Measurements from ENCODE around the gene CRIM1.
A peak's percentile ranks its signal among the peaks of the same experiment; 100 is the strongest.

CRIM1 gene

GRCh38 chr2:36459725-36460137, 104.2 kb downstream of the CRIM1 start:
- peak; percentile 59 for ATAC-seq
- no peak for TF ChIP-seq ZFP30 (CRISPR knock-in tag; IDR thresholded peaks at IDR 0.05)
- peak; percentile 33; the same call in 1 of the 2 replicates for TF ChIP-seq CSDC2 (CRISPR knock-in tag; IDR thresholded peaks at IDR 0.05)

- TF ChIP-seq GLIS3 (CRISPR knock-in tag; IDR thresholded peaks at IDR 0.05) (0 out of 2 replicates have a peak, but pooled peaks have one; percentile 45), CSDC2 (CRISPR knock-in tag; IDR thresholded peaks at IDR 0.05) (peak; percentile 64; the same call in 1 of the 2 replicates), SNAI2 (CRISPR knock-in tag; IDR thresholded peaks at IDR 0.05) (no peak), ESRRG (CRISPR knock-in tag; IDR thresholded peaks at IDR 0.05) (0 out of 2 replicates have a peak, but pooled peaks have one; percentile 48), ARNTL (CRISPR knock-in tag; IDR thresholded peaks at IDR 0.05; ENCODE audit: borderline replicate concordance, low read depth) (no peak), RARB (CRISPR knock-in tag; IDR thresholded peaks at IDR 0.05) (no peak), ISL1 (CRISPR knock-in tag; IDR thresholded peaks at IDR 0.05) (peak; percentile 41), OSR1 (CRISPR knock-in tag; IDR thresholded peaks at IDR 0.05) (no peak), TCF4 (CRISPR knock-in tag; IDR thresholded peaks at IDR 0.05; ENCODE audit: borderline replicate concordance) (no peak)
- peak; percentile 74 for ATAC-seq
Measured at GRCh38 chr2:36461039-36461681, 105.6 kb downstream of the CRIM1 start.

DNA sequence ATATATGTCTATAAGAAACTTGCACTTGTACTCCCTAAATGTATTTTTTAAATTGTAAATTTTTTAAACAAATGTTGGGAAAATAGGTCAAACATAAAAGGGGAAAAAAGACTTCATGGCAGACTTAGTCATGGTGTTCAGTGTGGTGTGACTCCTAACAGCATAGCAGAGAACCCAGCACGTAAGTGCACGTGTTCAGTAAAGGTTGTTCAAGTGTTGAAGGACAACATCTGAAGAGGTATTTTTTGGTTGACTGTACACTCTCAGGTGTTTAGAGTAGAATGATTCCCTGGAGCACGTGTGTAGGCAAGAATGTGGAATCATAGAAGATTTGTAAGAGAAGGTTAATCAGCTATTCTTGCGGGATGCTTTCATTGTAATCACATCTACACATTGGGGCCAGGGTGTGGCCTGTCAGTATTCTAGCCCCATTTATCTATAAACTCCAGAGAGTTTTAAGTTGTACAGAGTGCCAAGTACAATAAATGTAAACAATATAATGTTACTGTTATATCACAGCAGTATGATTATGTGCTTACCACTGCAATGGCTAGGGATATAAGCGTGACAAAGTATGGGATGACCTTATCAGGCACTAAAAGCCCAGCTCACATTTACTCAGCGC, 106.8 kb downstream of the CRIM1 start:
- no peak for ATAC-seq
- TF ChIP-seq BACH2 (CRISPR knock-in tag; IDR thresholded peaks at IDR 0.05; ENCODE audit: borderline replicate concordance) (no peak), ARNTL (CRISPR knock-in tag; IDR thresholded peaks at IDR 0.05; ENCODE audit: borderline replicate concordance, low read depth) (no peak), OSR1 (CRISPR knock-in tag; IDR thresholded peaks at IDR 0.05) (no peak), ZC3H10 (CRISPR knock-in tag; IDR thresholded peaks at IDR 0.05) (no peak), ZNF565 (CRISPR knock-in tag; conservative IDR thresholded peaks at IDR 0.05; ENCODE audit: low read depth) (no peak), CSRNP3 (CRISPR knock-in tag; IDR thresholded peaks at IDR 0.05) (no peak), PPARA (CRISPR knock-in tag; IDR thresholded peaks at IDR 0.05; ENCODE audit: borderline replicate concordance) (no peak), ISL1 (CRISPR knock-in tag; IDR thresholded peaks at IDR 0.05) (no peak), TCF4 (CRISPR knock-in tag; IDR thresholded peaks at IDR 0.05; ENCODE audit: borderline replicate concordance) (no peak)

DNA sequence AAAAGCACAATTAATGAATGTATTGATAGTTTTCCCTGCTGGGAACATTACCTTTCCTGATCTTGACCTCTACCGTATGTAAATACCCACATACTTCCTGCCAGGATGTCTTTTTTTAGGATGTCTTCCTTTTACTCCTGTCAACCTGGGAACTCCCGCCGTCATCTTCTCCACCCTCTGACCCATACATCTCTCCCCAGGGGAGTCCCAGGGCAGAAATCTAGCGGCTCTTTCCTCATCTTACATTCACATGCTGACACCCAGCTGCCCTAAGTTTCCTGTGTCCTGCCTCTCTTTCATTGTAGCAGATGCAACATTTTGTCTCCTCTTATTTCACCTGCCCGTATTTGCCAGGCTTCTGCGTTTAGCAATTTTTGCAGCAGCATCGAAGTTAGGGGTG, 107.8 kb downstream of the CRIM1 start:
- TF ChIP-seq ZNF8 (CRISPR knock-in tag; IDR thresholded peaks at IDR 0.05) = no peak
- TF ChIP-seq OSR1 (CRISPR knock-in tag; IDR thresholded peaks at IDR 0.05) = no peak
- no peak for TF ChIP-seq ARNTL (CRISPR knock-in tag; IDR thresholded peaks at IDR 0.05; ENCODE audit: borderline replicate concordance, low read depth)
- no peak for TF ChIP-seq RARB (CRISPR knock-in tag; IDR thresholded peaks at IDR 0.05)
- TF ChIP-seq ISL1 (CRISPR knock-in tag; IDR thresholded peaks at IDR 0.05) = no peak
- no peak for TF ChIP-seq CSDC2 (CRISPR knock-in tag; IDR thresholded peaks at IDR 0.05)
- no peak for TF ChIP-seq ZFP3 (CRISPR knock-in tag; IDR thresholded peaks at IDR 0.05)
- no peak for TF ChIP-seq CSRNP3 (CRISPR knock-in tag; IDR thresholded peaks at IDR 0.05)
- TF ChIP-seq TSHZ2 (CRISPR knock-in tag; IDR thresholded peaks at IDR 0.05) = no peak
- TF ChIP-seq, protein P1, sequence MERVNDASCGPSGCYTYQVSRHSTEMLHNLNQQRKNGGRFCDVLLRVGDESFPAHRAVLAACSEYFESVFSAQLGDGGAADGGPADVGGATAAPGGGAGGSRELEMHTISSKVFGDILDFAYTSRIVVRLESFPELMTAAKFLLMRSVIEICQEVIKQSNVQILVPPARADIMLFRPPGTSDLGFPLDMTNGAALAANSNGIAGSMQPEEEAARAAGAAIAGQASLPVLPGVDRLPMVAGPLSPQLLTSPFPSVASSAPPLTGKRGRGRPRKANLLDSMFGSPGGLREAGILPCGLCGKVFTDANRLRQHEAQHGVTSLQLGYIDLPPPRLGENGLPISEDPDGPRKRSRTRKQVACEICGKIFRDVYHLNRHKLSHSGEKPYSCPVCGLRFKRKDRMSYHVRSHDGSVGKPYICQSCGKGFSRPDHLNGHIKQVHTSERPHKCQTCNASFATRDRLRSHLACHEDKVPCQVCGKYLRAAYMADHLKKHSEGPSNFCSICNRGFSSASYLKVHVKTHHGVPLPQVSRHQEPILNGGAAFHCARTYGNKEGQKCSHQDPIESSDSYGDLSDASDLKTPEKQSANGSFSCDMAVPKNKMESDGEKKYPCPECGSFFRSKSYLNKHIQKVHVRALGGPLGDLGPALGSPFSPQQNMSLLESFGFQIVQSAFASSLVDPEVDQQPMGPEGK (CRISPR knock-in tag; IDR thresholded peaks at IDR 0.05; ENCODE audit: borderline replicate concordance) = no peak
- no peak for TF ChIP-seq ESRRG (CRISPR knock-in tag; IDR thresholded peaks at IDR 0.05)
- TF ChIP-seq POU6F1 (CRISPR knock-in tag; IDR thresholded peaks at IDR 0.05; ENCODE audit: borderline replicate concordance, low read depth) = no peak
- no peak for TF ChIP-seq BACH2 (CRISPR knock-in tag; IDR thresholded peaks at IDR 0.05; ENCODE audit: borderline replicate concordance)
- no peak for TF ChIP-seq ZNF70 (CRISPR knock-in tag; IDR thresholded peaks at IDR 0.05)
- TF ChIP-seq TOX (CRISPR knock-in tag; IDR thresholded peaks at IDR 0.05; ENCODE audit: borderline replicate concordance) = no peak
- TF ChIP-seq CREB5 (CRISPR knock-in tag; IDR thresholded peaks at IDR 0.05; ENCODE audit: low read depth) = no peak
- no peak for TF ChIP-seq ZFP30 (CRISPR knock-in tag; IDR thresholded peaks at IDR 0.05)
- no peak for ATAC-seq
